ENCODE data around the gene TMX3. TPM values are rescaled to one million over a fixed set of nuclear protein-coding genes. Genes with fewer than 3 reads are reported as not detected.
A peak's percentile ranks its signal among the peaks of the same experiment; 100 is the strongest.

Gene TMX3
- total RNA-seq, 1 donor from 2014 or later = 51.2 TPM

DNA sequence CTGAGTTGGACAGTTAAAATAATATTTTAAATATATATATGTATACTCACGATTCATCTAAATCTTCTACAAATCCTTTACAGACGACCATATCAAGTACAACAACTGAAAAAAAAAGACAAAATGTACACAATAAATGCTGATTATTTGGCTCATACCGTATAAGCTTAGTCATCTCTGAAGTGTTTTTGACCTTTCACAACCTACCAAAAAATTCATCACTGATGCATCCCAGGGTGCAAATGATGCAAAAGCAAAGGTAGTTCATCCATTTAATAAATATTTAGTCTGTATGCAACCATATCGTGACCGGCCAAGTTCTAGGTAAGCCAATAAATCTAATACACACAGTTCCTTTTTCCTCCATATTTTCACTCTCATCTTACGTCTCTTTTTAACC, 1.1 kb downstream of the TMX3 start:
- Mint-ChIP-seq H3K27ac (ENCODE audit: unreplicated experiment) (peak overlapping the region; percentile 79), H3K4me3 (ENCODE audit: unreplicated experiment) (peak overlapping the region; percentile 88), H3K4me1 (ENCODE audit: low read depth) (peaks cover 22% of the 10 kb centered on the region), H3K27me3 (ENCODE audit: low read depth) (no peaks in the 10 kb centered on the region), H3K9me3 (ENCODE audit: low read depth) (no peaks in the 10 kb centered on the region), H3K36me3 (ENCODE audit: low read depth) (peaks cover 11% of the 10 kb centered on the region)
- no peak for DNase-seq (ENCODE audit: low spot score)
- TF ChIP-seq, protein P1, sequence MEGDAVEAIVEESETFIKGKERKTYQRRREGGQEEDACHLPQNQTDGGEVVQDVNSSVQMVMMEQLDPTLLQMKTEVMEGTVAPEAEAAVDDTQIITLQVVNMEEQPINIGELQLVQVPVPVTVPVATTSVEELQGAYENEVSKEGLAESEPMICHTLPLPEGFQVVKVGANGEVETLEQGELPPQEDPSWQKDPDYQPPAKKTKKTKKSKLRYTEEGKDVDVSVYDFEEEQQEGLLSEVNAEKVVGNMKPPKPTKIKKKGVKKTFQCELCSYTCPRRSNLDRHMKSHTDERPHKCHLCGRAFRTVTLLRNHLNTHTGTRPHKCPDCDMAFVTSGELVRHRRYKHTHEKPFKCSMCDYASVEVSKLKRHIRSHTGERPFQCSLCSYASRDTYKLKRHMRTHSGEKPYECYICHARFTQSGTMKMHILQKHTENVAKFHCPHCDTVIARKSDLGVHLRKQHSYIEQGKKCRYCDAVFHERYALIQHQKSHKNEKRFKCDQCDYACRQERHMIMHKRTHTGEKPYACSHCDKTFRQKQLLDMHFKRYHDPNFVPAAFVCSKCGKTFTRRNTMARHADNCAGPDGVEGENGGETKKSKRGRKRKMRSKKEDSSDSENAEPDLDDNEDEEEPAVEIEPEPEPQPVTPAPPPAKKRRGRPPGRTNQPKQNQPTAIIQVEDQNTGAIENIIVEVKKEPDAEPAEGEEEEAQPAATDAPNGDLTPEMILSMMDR (IDR thresholded peaks at IDR 0.05) = no peak

DNA sequence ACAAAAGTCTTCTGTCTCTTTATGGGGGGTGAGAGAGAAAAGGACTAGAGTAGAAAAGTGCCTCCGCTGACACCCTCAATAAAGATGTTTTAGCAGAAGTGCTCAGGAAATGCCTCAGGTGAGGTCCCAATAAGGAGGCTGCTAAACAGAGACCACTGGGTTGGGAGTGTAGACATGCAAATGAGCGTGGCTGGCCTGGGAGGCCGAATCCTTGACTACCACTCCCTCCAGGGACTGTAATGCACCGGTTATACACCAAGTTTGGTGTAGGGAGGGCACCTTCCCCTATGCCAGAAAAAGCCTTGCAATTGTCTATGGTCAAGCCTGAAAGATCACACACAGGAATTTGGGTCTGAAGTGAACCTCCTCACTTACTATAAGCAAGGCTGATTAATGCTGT, 1.8 kb downstream of the TMX3 start:
- peaks cover 14% of the 10 kb centered on the region for H3K36me3 Mint-ChIP-seq (ENCODE audit: low read depth)
- peak overlapping the region; percentile 42 for H3K4me3 Mint-ChIP-seq (ENCODE audit: unreplicated experiment)
- TF ChIP-seq, protein P1 (IDR thresholded peaks at IDR 0.05) = no peak

DNA sequence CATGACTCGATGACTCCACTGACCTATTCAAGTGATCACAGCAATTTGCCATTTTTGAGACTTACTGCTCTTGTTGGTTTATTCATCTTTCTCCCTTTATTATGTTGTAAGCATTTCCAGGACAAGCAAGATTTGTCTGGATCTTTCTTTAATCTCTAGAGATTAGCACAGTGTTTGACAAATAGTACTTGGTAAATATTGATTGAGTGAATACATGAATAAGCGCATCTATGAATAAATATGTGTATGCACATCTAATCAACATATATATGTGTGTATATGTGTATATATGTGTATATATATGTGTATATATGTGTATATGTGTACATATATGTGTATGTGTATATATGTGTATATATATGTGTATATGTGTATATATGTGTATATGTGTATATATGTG, 7.3 kb downstream of the TMX3 start:
- H3K9me3 Mint-ChIP-seq (ENCODE audit: low read depth) = no peaks in the 10 kb centered on the region
- no peak for DNase-seq (ENCODE audit: low spot score)
- peaks cover 19% of the 10 kb centered on the region for H3K4me1 Mint-ChIP-seq (ENCODE audit: low read depth)
- H3K27me3 Mint-ChIP-seq (ENCODE audit: low read depth) = no peaks in the 10 kb centered on the region
- TF ChIP-seq, protein P1 (IDR thresholded peaks at IDR 0.05) = no peak
- peaks cover 19% of the 10 kb centered on the region for H3K36me3 Mint-ChIP-seq (ENCODE audit: low read depth)
- no peak overlapping the region for H3K27ac Mint-ChIP-seq (ENCODE audit: unreplicated experiment)
- no peak overlapping the region for H3K4me3 Mint-ChIP-seq (ENCODE audit: unreplicated experiment)

More for the DNA sequence above, 1.8 kb downstream of the TMX3 start:
- peaks cover 23% of the 10 kb centered on the region for H3K4me1 Mint-ChIP-seq (ENCODE audit: low read depth)
- H3K27ac Mint-ChIP-seq (ENCODE audit: unreplicated experiment) = no peak overlapping the region
- no peak for DNase-seq (ENCODE audit: low spot score)
- H3K9me3 Mint-ChIP-seq (ENCODE audit: low read depth) = no peaks in the 10 kb centered on the region
- H3K27me3 Mint-ChIP-seq (ENCODE audit: low read depth) = no peaks in the 10 kb centered on the region

DNA sequence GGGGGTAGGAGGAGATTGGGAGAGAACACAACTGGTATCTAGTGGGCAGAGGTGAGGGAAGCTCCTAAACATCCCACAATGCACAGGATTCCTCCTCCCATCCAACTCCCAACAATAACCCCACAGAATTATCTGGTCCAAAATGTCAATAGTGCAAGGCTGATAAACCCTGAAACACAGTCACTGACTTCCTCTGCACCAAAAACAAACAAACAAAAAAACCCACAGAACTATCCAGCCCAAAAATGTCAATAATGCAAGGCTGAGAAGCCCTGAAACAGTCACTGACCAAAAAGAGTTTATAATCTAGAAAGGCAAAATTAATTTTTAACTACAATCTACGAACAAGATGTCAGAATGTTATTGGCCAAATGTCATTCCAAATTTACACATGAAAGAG, 9.8 kb downstream of the TMX3 start:
- H3K36me3 Mint-ChIP-seq (ENCODE audit: low read depth) = peaks cover 20% of the 10 kb centered on the region
- no peak overlapping the region for H3K4me3 Mint-ChIP-seq (ENCODE audit: unreplicated experiment)
- peaks cover 22% of the 10 kb centered on the region for H3K4me1 Mint-ChIP-seq (ENCODE audit: low read depth)
- H3K27me3 Mint-ChIP-seq (ENCODE audit: low read depth) = no peaks in the 10 kb centered on the region
- DNase-seq (ENCODE audit: low spot score) = no peak
- TF ChIP-seq, protein P1 (IDR thresholded peaks at IDR 0.05) = no peak
- no peak overlapping the region for H3K27ac Mint-ChIP-seq (ENCODE audit: unreplicated experiment)
- H3K9me3 Mint-ChIP-seq (ENCODE audit: low read depth) = no peaks in the 10 kb centered on the region

DNA sequence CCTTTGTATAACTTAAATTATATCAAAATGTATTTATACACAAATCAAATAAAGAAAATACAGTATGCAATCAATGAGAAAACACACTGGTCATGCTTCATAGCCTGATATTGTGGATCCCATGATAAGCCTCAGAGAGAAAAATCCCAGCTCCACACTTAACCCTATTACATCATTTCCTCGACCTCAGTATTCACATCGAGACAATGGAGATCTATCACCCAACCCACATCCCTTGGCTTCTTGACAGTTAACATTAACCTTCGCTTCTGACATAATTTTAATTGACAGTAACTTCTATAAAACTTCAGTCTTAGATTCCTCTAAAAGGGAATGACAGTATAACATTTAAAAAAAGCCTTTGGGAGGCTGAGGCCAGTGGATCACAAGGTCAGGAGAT, 11.6 kb downstream of the TMX3 start:
- H3K4me1 Mint-ChIP-seq (ENCODE audit: low read depth) = peaks cover 25% of the 10 kb centered on the region
- H3K4me3 Mint-ChIP-seq (ENCODE audit: unreplicated experiment) = no peak overlapping the region
- H3K36me3 Mint-ChIP-seq (ENCODE audit: low read depth) = peaks cover 15% of the 10 kb centered on the region
- no peaks in the 10 kb centered on the region for H3K27me3 Mint-ChIP-seq (ENCODE audit: low read depth)
- no peak for DNase-seq (ENCODE audit: low spot score)
- H3K9me3 Mint-ChIP-seq (ENCODE audit: low read depth) = peaks cover 4% of the 10 kb centered on the region
- TF ChIP-seq, protein P1 (IDR thresholded peaks at IDR 0.05) = no peak
- no peak overlapping the region for H3K27ac Mint-ChIP-seq (ENCODE audit: unreplicated experiment)

Data from chondrocyte (in vitro differentiated cells).